Mesenchymal stem cell (in vitro differentiated cells and primary cell): Measurements from ENCODE around the gene SLC9A2.

Experiments used
- DNase-seq: peaks from one replicate; pipeline ENCODE4 v3.0.0-alpha.2; 2013
- H2AFZ ChIP-seq: one replicate; pipeline ENCODE4 v1.6.1; 2013; ENCODE audit warnings: low read depth, mild to moderate bottlenecking, control low read depth, inconsistent platforms, low read length, moderate library complexity
- H2AK5ac ChIP-seq: 2 replicates; pipeline ENCODE4 v1.6.1; 2013; ENCODE audit warnings: low read length, moderate library complexity, mild to moderate bottlenecking, inconsistent platforms; ENCODE audit not compliant: severe bottlenecking
- H2BK120ac ChIP-seq: one replicate; pipeline ENCODE4 v1.6.1; 2013; ENCODE audit warnings: low read depth, mild to moderate bottlenecking, inconsistent platforms, low read length, moderate library complexity
- H2BK12ac ChIP-seq, 2 experiments: one replicate each; pipeline ENCODE4 v1.6.1; 2013; ENCODE audit warnings: inconsistent platforms in 2 of 2, low read length in 2 of 2, mild to moderate bottlenecking in 2 of 2, moderate library complexity in 2 of 2, control low read depth in 1 of 2
- H2BK15ac ChIP-seq: one replicate; pipeline ENCODE4 v1.6.1; 2013; ENCODE audit warnings: mild to moderate bottlenecking, low read depth, inconsistent platforms; ENCODE audit not compliant: poor library complexity, severe bottlenecking
- H2BK5ac ChIP-seq: 2 replicates; pipeline ENCODE4 v1.6.1; 2013; ENCODE audit warnings: low read depth, mild to moderate bottlenecking, low read length, control low read depth, inconsistent platforms; ENCODE audit not compliant: poor library complexity, severe bottlenecking
- H3K14ac ChIP-seq, 2 experiments: one replicate each; pipeline ENCODE4 v1.6.1; 2013; ENCODE audit warnings: inconsistent platforms in 2 of 2, low read length in 2 of 2, control low read depth in 1 of 2, mild to moderate bottlenecking in 1 of 2, moderate library complexity in 1 of 2
- H3K18ac ChIP-seq, 2 experiments: one replicate each; pipeline ENCODE4 v1.6.1; 2013; ENCODE audit warnings: inconsistent platforms in 2 of 2, low read length in 2 of 2, control low read depth in 1 of 2, low read depth in 1 of 2, mild to moderate bottlenecking in 1 of 2
- H3K23ac ChIP-seq, 2 experiments: one replicate each; pipeline ENCODE4 v1.6.1; 2013; ENCODE audit warnings: inconsistent platforms in 2 of 2, low read length in 2 of 2, mild to moderate bottlenecking in 2 of 2, moderate library complexity in 2 of 2, control low read depth in 1 of 2
- H3K27ac ChIP-seq: 2 replicates; pipeline ENCODE4 v1.5.1; 2013; ENCODE audit warnings: mild to moderate bottlenecking, moderate library complexity, low read length, control low read depth, inconsistent platforms; ENCODE audit not compliant: poor library complexity, severe bottlenecking
- H3K27me3 ChIP-seq, 2 experiments: 2 replicates each; pipeline versions ENCODE4 v1.6.1 to v1.7.0; 2013; ENCODE audit warnings: low read length in 2 of 2, mild to moderate bottlenecking in 2 of 2, moderate library complexity in 2 of 2, control low read depth in 1 of 2, inconsistent platforms in 1 of 2; ENCODE audit not compliant: control insufficient read depth in 1 of 2, insufficient read depth in 1 of 2
- H3K36me3 ChIP-seq, 2 experiments: 2 replicates each; pipeline versions ENCODE4 v1.6.1 to v1.7.0; 2013; ENCODE audit warnings: low read length in 2 of 2, control low read depth in 1 of 2, inconsistent platforms in 1 of 2, low read depth in 1 of 2, mild to moderate bottlenecking in 1 of 2; ENCODE audit not compliant: insufficient read depth in 2 of 2, control insufficient read depth in 1 of 2
- H3K4ac ChIP-seq, 2 experiments: one replicate each; pipeline ENCODE4 v1.6.1; 2013; ENCODE audit warnings: inconsistent platforms in 2 of 2, low read length in 2 of 2, mild to moderate bottlenecking in 2 of 2, moderate library complexity in 2 of 2, control low read depth in 1 of 2, low read depth in 1 of 2
- H3K4me1 ChIP-seq: 2 replicates; pipeline ENCODE4 v1.6.1; 2013; ENCODE audit warnings: low read depth, low read length, control low read depth; ENCODE audit not compliant: control insufficient read depth, insufficient read depth
- H3K4me2 ChIP-seq: 2 replicates; pipeline ENCODE4 v1.6.1; 2013; ENCODE audit warnings: low read length, mild to moderate bottlenecking, inconsistent platforms; ENCODE audit not compliant: poor library complexity, severe bottlenecking
- H3K4me3 ChIP-seq, 2 experiments: 2 replicates each; pipeline versions ENCODE4 v1.5.1 to v1.7.0; 2013; ENCODE audit warnings: low read length in 2 of 2, mild to moderate bottlenecking in 2 of 2, control low read depth in 1 of 2, low read depth in 1 of 2; ENCODE audit not compliant: insufficient read depth in 1 of 2
- H3K79me1 ChIP-seq: replicated peaks from 2 replicates; pipeline ENCODE4 v1.6.1; 2013; ENCODE audit warnings: mild to moderate bottlenecking, control low read depth, low read length, inconsistent platforms; ENCODE audit not compliant: poor library complexity, severe bottlenecking
- H3K9ac ChIP-seq: 2 replicates; pipeline ENCODE4 v1.7.0; 2013; ENCODE audit warnings: mild to moderate bottlenecking, low read length, moderate library complexity
- H3K9me3 ChIP-seq: 2 replicates; pipeline ENCODE4 v1.7.0; 2013; ENCODE audit warnings: mild to moderate bottlenecking, low read length; ENCODE audit not compliant: control insufficient read depth
- H4K8ac ChIP-seq: one replicate; pipeline ENCODE4 v1.6.1; 2013; ENCODE audit warnings: inconsistent platforms, mild to moderate bottlenecking, low read length, moderate library complexity
- H4K91ac ChIP-seq: one replicate; pipeline ENCODE4 v1.6.1; 2013; ENCODE audit warnings: mild to moderate bottlenecking, low read length, inconsistent platforms
- WGBS: methylation state at CpG from one replicate; pipeline ENCODE4 v1.1.7; 2013; ENCODE audit warnings: mixed read lengths; 5-methylcytosine and 5-hydroxymethylcytosine counted together

SLC9A2 gene

DNA sequence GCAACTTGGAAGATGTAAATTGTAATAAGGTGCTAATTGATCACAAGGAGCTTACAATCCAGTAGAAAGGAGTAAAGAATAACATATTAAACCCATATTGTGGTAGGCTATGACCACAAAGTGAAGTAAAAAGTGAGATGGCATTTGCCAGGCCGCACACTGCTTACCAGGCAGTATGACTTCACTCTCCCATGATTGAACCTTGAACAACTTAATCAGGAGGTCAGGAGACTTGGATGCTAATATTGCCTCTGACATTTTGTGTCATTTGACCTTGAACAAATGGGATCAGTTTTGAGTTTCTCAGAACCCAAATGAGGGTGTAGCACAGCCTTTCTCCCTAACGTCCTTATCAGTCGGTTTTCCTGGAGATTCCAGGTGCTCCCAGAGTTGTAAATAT, 44.0 kb downstream of the SLC9A2 start:
- H3K27me3 ChIP-seq = peaks cover 8 to 17% of the 10 kb centered on the region in 2 experiments
- H2AFZ ChIP-seq = no peak overlapping the region
- no peak overlapping the region for H3K4me2 ChIP-seq
- H2BK12ac ChIP-seq = no peak overlapping the region
- no peak overlapping the region for H2BK15ac ChIP-seq
- no peaks in the 10 kb centered on the region for H3K36me3 ChIP-seq
- no peak overlapping the region for H4K8ac ChIP-seq
- no peaks in the 10 kb centered on the region for H3K4me1 ChIP-seq
- 90% methylated on average over 3 of the region's 3 CpGs for WGBS
- H2BK120ac ChIP-seq = no peak overlapping the region
- no peak overlapping the region for H3K4ac ChIP-seq
- H3K14ac ChIP-seq = no peak overlapping the region
- H3K18ac ChIP-seq = no peak overlapping the region
- H3K9ac ChIP-seq = no peak overlapping the region
- no peak overlapping the region for H3K27ac ChIP-seq
- DNase-seq = no peak
- no peak overlapping the region for H4K91ac ChIP-seq
- H3K79me1 ChIP-seq = no peaks in the 10 kb centered on the region
- no peak overlapping the region for H3K23ac ChIP-seq
- H2AK5ac ChIP-seq = no peak overlapping the region
- H3K9me3 ChIP-seq = no peaks in the 10 kb centered on the region
- H2BK5ac ChIP-seq = no peak overlapping the region
- H3K4me3 ChIP-seq = no peak overlapping the region

- no peak overlapping the region for H3K23ac ChIP-seq
- 82% methylated on average over 1 of the region's 2 CpGs for WGBS
Measured at GRCh38 chr2:102664471-102664909, 45.1 kb downstream of the SLC9A2 start.

GRCh38 chr2:102667072-102667471, 47.7 kb downstream of the SLC9A2 start:
- no peak overlapping the region for H3K4ac ChIP-seq
- H2BK120ac ChIP-seq = no peak overlapping the region
- peaks cover 3 to 8% of the 10 kb centered on the region in 2 experiments for H3K27me3 ChIP-seq
- H2BK15ac ChIP-seq = no peak overlapping the region
- H2BK12ac ChIP-seq = no peak overlapping the region
- no peak overlapping the region for H3K23ac ChIP-seq
- no peak overlapping the region for H3K9ac ChIP-seq
- no peak overlapping the region for H3K14ac ChIP-seq
- H2BK5ac ChIP-seq = no peak overlapping the region
- no peak overlapping the region for H3K27ac ChIP-seq
- no peak overlapping the region for H2AFZ ChIP-seq
- no peak overlapping the region for H3K4me2 ChIP-seq
- H3K9me3 ChIP-seq = no peaks in the 10 kb centered on the region
- H4K91ac ChIP-seq = no peak overlapping the region
- H4K8ac ChIP-seq = no peak overlapping the region
- H2AK5ac ChIP-seq = no peak overlapping the region
- H3K36me3 ChIP-seq = no peaks in the 10 kb centered on the region
- H3K18ac ChIP-seq = no peak overlapping the region
- no peaks in the 10 kb centered on the region for H3K4me1 ChIP-seq
- H3K4me3 ChIP-seq = no peak overlapping the region
- no peaks in the 10 kb centered on the region for H3K79me1 ChIP-seq
- DNase-seq = no peak
- 89% methylated on average over 2 of the region's 2 CpGs for WGBS

More at GRCh38 chr2:102664471-102664909, 45.1 kb downstream of the SLC9A2 start:
- H3K79me1 ChIP-seq = no peaks in the 10 kb centered on the region
- no peak overlapping the region for H4K8ac ChIP-seq
- H2BK120ac ChIP-seq = no peak overlapping the region
- H3K4me2 ChIP-seq = no peak overlapping the region
- no peak overlapping the region for H3K27ac ChIP-seq
- H3K9ac ChIP-seq = no peak overlapping the region
- H2BK12ac ChIP-seq = no peak overlapping the region
- H3K4me1 ChIP-seq = no peaks in the 10 kb centered on the region
- H3K18ac ChIP-seq = no peak overlapping the region
- no peak overlapping the region for H2AK5ac ChIP-seq
- no peak for DNase-seq
- no peak overlapping the region for H2BK15ac ChIP-seq
- no peak overlapping the region for H3K4ac ChIP-seq
- no peak overlapping the region for H2AFZ ChIP-seq
- H3K4me3 ChIP-seq = no peak overlapping the region
- no peak overlapping the region for H2BK5ac ChIP-seq
- no peak overlapping the region for H3K14ac ChIP-seq
- H3K27me3 ChIP-seq = peaks cover 8 to 17% of the 10 kb centered on the region in 2 experiments
- no peaks in the 10 kb centered on the region for H3K9me3 ChIP-seq
- H4K91ac ChIP-seq = no peak overlapping the region
- H3K36me3 ChIP-seq = no peaks in the 10 kb centered on the region

DNA sequence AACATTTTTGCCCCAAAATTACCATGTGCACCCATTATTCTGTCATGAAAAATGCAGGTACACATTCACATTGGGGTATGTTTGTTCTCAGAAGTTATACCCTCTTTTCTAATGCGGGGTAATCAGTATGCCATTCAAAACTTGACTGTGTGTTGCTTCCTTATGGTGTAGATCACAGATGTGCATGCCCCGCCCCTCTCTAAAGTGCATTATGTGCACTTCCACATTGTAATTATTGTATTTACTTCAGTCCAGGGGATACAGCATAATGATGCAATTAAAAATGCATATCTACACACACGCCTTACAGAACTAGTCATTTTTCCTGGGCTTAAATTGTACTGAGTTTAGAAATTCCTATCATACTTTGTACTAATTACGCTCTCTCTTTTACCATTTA, 48.8 kb downstream of the SLC9A2 start:
- no peaks in the 10 kb centered on the region for H3K79me1 ChIP-seq
- WGBS = 60% methylated on average over 2 of the region's 4 CpGs
- H2AK5ac ChIP-seq = no peak overlapping the region
- no peak overlapping the region for H2BK120ac ChIP-seq
- no peak overlapping the region for H3K14ac ChIP-seq
- H2AFZ ChIP-seq = no peak overlapping the region
- DNase-seq = no peak
- H3K4me3 ChIP-seq = no peak overlapping the region
- H3K18ac ChIP-seq = no peak overlapping the region
- H3K23ac ChIP-seq = no peak overlapping the region
- no peak overlapping the region for H4K8ac ChIP-seq
- H2BK5ac ChIP-seq = no peak overlapping the region
- no peaks in the 10 kb centered on the region for H3K9me3 ChIP-seq
- no peaks in the 10 kb centered on the region for H3K4me1 ChIP-seq
- H3K27ac ChIP-seq = no peak overlapping the region
- no peak overlapping the region for H2BK15ac ChIP-seq
- no peak overlapping the region for H3K4me2 ChIP-seq
- H3K36me3 ChIP-seq = no peaks in the 10 kb centered on the region
- no peak overlapping the region for H3K4ac ChIP-seq
- no peak overlapping the region for H3K9ac ChIP-seq
- H2BK12ac ChIP-seq = no peak overlapping the region
- H3K27me3 ChIP-seq = no peaks in the 10 kb centered on the region
- H4K91ac ChIP-seq = no peak overlapping the region
